Measurements from ENCODE around the gene CDR2L. TPM values are rescaled to one million over a fixed set of nuclear protein-coding genes. Genes with fewer than 3 reads are reported as not detected.

CDR2L gene
- total RNA-seq, 1 donor from 2014 or later = 17.2 TPM

GRCh38 chr17:74960570-74961342, 26.7 kb upstream of the CDR2L start:
- H3K27me3 Mint-ChIP-seq = no peaks in the 10 kb centered on the region
- H3K9me3 Mint-ChIP-seq (ENCODE audit: low read depth) = no peaks in the 10 kb centered on the region
- no peaks in the 10 kb centered on the region for H3K4me1 Mint-ChIP-seq (ENCODE audit: low read depth)
- no peak overlapping the region for H3K27ac Mint-ChIP-seq
- peaks cover 8% of the 10 kb centered on the region for H3K36me3 Mint-ChIP-seq (ENCODE audit: insufficient read depth)
- DNase-seq (ENCODE audit: low spot score, unreplicated experiment) = peak; percentile 41
- TF ChIP-seq CTCF (IDR thresholded peaks at IDR 0.05; ENCODE audit: unreplicated experiment) = peak; percentile 70
- H3K4me3 Mint-ChIP-seq (ENCODE audit: low read depth) = no peak overlapping the region

DNA sequence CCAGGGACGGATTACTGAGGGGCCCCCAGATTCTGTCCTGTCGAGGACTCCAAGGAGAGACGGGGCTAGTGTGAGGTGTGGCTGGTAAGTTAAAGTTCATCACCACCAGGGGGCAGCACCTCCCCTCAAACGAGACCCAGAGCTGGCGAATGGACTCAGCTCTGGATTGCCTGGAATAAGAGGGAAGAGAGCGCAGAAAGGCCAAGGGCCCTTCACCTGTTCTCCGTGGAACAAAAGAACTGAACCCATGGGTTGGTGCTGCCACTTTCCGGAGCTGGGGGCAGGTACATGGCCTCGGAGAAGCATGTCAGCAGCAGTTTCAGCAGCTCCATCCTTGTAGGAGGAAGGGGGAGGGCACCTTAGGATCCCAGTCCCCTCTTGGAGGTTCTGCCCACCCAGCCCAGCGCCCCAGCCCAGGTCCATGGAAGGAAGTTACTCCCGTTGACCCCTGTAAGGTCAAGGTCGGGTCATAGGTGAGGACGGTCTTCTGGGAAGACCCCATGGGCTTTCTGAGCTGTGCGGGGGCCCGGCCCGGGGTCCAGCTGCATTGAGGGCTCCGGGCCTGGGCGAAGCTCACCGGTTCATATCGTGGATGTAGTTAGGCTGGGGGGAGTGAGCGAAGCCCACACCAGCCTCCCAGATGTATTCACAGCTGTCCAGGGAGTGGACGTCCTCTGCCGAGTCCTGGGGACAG, 25.6 kb upstream of the CDR2L start:
- H3K4me1 Mint-ChIP-seq (ENCODE audit: low read depth) = no peaks in the 10 kb centered on the region
- no peak overlapping the region for H3K27ac Mint-ChIP-seq
- H3K9me3 Mint-ChIP-seq (ENCODE audit: low read depth) = no peaks in the 10 kb centered on the region
- H3K27me3 Mint-ChIP-seq = no peaks in the 10 kb centered on the region
- peak; percentile 81 for TF ChIP-seq CTCF (IDR thresholded peaks at IDR 0.05; ENCODE audit: unreplicated experiment)
- no peak overlapping the region for H3K4me3 Mint-ChIP-seq (ENCODE audit: low read depth)
- H3K36me3 Mint-ChIP-seq (ENCODE audit: insufficient read depth) = peaks cover 8% of the 10 kb centered on the region
- DNase-seq (ENCODE audit: low spot score, unreplicated experiment) = peak; percentile 82

- no peak for TF ChIP-seq CTCF (IDR thresholded peaks at IDR 0.05; ENCODE audit: unreplicated experiment)
- Mint-ChIP-seq H3K4me1 (ENCODE audit: low read depth) (no peaks in the 10 kb centered on the region), H3K27me3 (no peaks in the 10 kb centered on the region), H3K36me3 (ENCODE audit: insufficient read depth) (peaks cover 8% of the 10 kb centered on the region), H3K4me3 (ENCODE audit: low read depth) (no peak overlapping the region), H3K9me3 (ENCODE audit: low read depth) (no peaks in the 10 kb centered on the region), H3K27ac (no peak overlapping the region)
- no peak for DNase-seq (ENCODE audit: low spot score, unreplicated experiment)
These were observed 24.6 kb upstream of the CDR2L start for GRCh38 chr17:74962622-74963394.

GRCh38 chr17:74963656-74964055, 23.8 kb upstream of the CDR2L start:
- Mint-ChIP-seq H3K27ac (no peak overlapping the region), H3K36me3 (ENCODE audit: insufficient read depth) (peaks cover 8% of the 10 kb centered on the region), H3K4me1 (ENCODE audit: low read depth) (peaks cover 5% of the 10 kb centered on the region), H3K9me3 (ENCODE audit: low read depth) (no peaks in the 10 kb centered on the region), H3K27me3 (no peaks in the 10 kb centered on the region), H3K4me3 (ENCODE audit: low read depth) (no peak overlapping the region)
- TF ChIP-seq CTCF (IDR thresholded peaks at IDR 0.05; ENCODE audit: unreplicated experiment) = no peak
- DNase-seq (ENCODE audit: low spot score, unreplicated experiment) = no peak

DNA sequence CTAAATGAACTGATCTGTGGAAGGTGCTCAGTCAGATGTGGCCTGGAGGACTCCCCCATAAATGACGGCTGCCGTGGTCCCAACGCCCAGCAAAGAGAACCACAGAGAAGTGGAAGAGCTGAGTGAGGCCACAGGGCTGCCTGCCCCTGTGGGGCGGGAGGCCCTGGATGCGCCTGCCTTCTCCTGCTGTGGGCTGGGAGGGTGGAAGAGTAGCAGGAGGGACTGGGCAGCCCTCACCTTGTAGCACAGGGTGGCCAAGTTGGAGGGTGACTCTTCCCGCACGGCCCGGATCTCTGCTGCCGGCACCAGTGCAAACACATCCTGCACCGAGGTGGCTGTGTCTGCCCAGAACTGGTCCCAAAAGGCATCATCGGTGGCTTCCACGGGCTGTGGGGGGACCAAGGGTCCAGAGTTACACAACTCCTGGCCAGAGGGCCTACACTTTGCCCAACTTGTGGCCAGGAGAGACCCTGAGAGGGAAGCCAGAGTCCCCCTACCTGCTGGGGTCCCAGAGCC, 23.1 kb upstream of the CDR2L start:
- H3K27ac Mint-ChIP-seq = no peak overlapping the region
- H3K4me3 Mint-ChIP-seq (ENCODE audit: low read depth) = no peak overlapping the region
- H3K9me3 Mint-ChIP-seq (ENCODE audit: low read depth) = no peaks in the 10 kb centered on the region
- peaks cover 6% of the 10 kb centered on the region for H3K36me3 Mint-ChIP-seq (ENCODE audit: insufficient read depth)
- no peak for TF ChIP-seq CTCF (IDR thresholded peaks at IDR 0.05; ENCODE audit: unreplicated experiment)
- no peaks in the 10 kb centered on the region for H3K27me3 Mint-ChIP-seq
- H3K4me1 Mint-ChIP-seq (ENCODE audit: low read depth) = peaks cover 9% of the 10 kb centered on the region
- DNase-seq (ENCODE audit: low spot score, unreplicated experiment) = no peak
